ENCODE measurements around the gene TMEM134.
A peak's percentile ranks its signal among the peaks of the same experiment; 100 is the strongest.
"Not testable (repeated sequence)": the region's sequence is repeated elsewhere in the genome, so short reads cannot be mapped to it uniquely, and the experiment has no call there.

Gene TMEM134

GRCh38 chr11:67469508-67469811 lies 409 bp upstream of the TMEM134 start:
- TF ChIP-seq CTCF (IDR thresholded peaks at IDR 0.05), result no peak
- no peaks in the 10 kb centered on the region for H3K36me3 ChIP-seq
- H3K27ac ChIP-seq, result peak overlapping the region; percentile 73
- H3K4me1 ChIP-seq (ENCODE audit: control insufficient read depth in 1 of 2, insufficient read depth in 1 of 2, low read depth in 1 of 2, low read length in 1 of 2), result peaks cover 19 to 31% of the 10 kb centered on the region in 2 experiments
- no peaks in the 10 kb centered on the region for H3K27me3 ChIP-seq
- no peaks in the 10 kb centered on the region for H3K9me3 ChIP-seq
- H3K4me3 ChIP-seq (ENCODE audit: low read depth in 1 of 2, low read length in 1 of 2), result peak overlapping the region; percentile 69 to 91

GRCh38 chr11:67468456-67468758 lies 644 bp downstream of the TMEM134 start:
- Histone ChIP-seq H3K27ac (peak overlapping the region; percentile 73), H3K4me3 (ENCODE audit: low read depth in 1 of 2, low read length in 1 of 2) (peak overlapping the region; percentile 69 to 91), H3K4me1 (ENCODE audit: control insufficient read depth in 1 of 2, insufficient read depth in 1 of 2, low read depth in 1 of 2, low read length in 1 of 2) (peaks cover 27 to 39% of the 10 kb centered on the region in 2 experiments), H3K27me3 (no peaks in the 10 kb centered on the region), H3K9me3 (no peaks in the 10 kb centered on the region), H3K36me3 (no peaks in the 10 kb centered on the region)
- no peak for TF ChIP-seq CTCF (IDR thresholded peaks at IDR 0.05)

- Histone ChIP-seq H3K36me3 (no peaks in the 10 kb centered on the region), H3K27ac (peak overlapping the region; percentile 73), H3K9me3 (no peaks in the 10 kb centered on the region), H3K4me1 (ENCODE audit: control insufficient read depth in 1 of 2, insufficient read depth in 1 of 2, low read depth in 1 of 2, low read length in 1 of 2) (peaks cover 27 to 39% of the 10 kb centered on the region in 2 experiments), H3K4me3 (ENCODE audit: low read depth in 1 of 2, low read length in 1 of 2) (peak overlapping the region; percentile 69 to 91), H3K27me3 (no peaks in the 10 kb centered on the region)
- no peak for TF ChIP-seq CTCF (IDR thresholded peaks at IDR 0.05)
These were observed 995 bp downstream of the TMEM134 start for GRCh38 chr11:67468056-67468455.

- Histone ChIP-seq H3K27me3 (no peaks in the 10 kb centered on the region), H3K9me3 (no peaks in the 10 kb centered on the region), H3K4me1 (ENCODE audit: control insufficient read depth in 1 of 2, insufficient read depth in 1 of 2, low read depth in 1 of 2, low read length in 1 of 2) (peaks cover 27 to 39% of the 10 kb centered on the region in 2 experiments), H3K4me3 (ENCODE audit: low read depth in 1 of 2, low read length in 1 of 2) (no peak overlapping the region), H3K27ac (peak overlapping the region; percentile 43), H3K36me3 (no peaks in the 10 kb centered on the region)
- TF ChIP-seq CTCF (IDR thresholded peaks at IDR 0.05), result no peak
These were observed 1.9 kb downstream of the TMEM134 start for GRCh38 chr11:67466962-67467771.

GRCh38 chr11:67466367-67466766 lies 2.7 kb downstream of the TMEM134 start:
- H3K27ac ChIP-seq, result peak overlapping the region; percentile 43
- no peaks in the 10 kb centered on the region for H3K36me3 ChIP-seq
- H3K4me3 ChIP-seq (ENCODE audit: low read depth in 1 of 2, low read length in 1 of 2), result no peak overlapping the region
- peaks cover 27 to 39% of the 10 kb centered on the region in 2 experiments for H3K4me1 ChIP-seq (ENCODE audit: control insufficient read depth in 1 of 2, insufficient read depth in 1 of 2, low read depth in 1 of 2, low read length in 1 of 2)
- no peak for TF ChIP-seq CTCF (IDR thresholded peaks at IDR 0.05)
- H3K9me3 ChIP-seq, result no peaks in the 10 kb centered on the region
- no peaks in the 10 kb centered on the region for H3K27me3 ChIP-seq

GRCh38 chr11:67465530-67465929 lies 3.5 kb downstream of the TMEM134 start:
- H3K9me3 ChIP-seq, H3K27me3 ChIP-seq, H3K36me3 ChIP-seq: not testable (repeated sequence)
- H3K27ac ChIP-seq, result peak overlapping the region; percentile 95
- H3K4me3 ChIP-seq (ENCODE audit: low read depth in 1 of 2, low read length in 1 of 2), result peak overlapping the region; percentile 75 to 87
- peaks cover 27 to 39% of the 10 kb centered on the region in 2 experiments for H3K4me1 ChIP-seq (ENCODE audit: control insufficient read depth in 1 of 2, insufficient read depth in 1 of 2, low read depth in 1 of 2, low read length in 1 of 2)

All from neutrophil (primary cell).